K562 (cell line): ENCODE data around the gene SF3A2. TPM values are rescaled to one million over a fixed set of nuclear protein-coding genes. Genes with fewer than 3 reads are reported as not detected.

Experiments used
- CBFA2T3 ChIP-seq: fragments of 450-650 bp; IDR thresholded peaks from 2 replicates; pipeline ENCODE4 v1.6.1; 2017
- CCNT2 ChIP-seq: IDR thresholded peaks from 2 replicates; pipeline ENCODE4 v1.6.1; 2011; ENCODE audit warnings: borderline replicate concordance, low read depth, mild to moderate bottlenecking, moderate library complexity, mixed read lengths, low read length; ENCODE audit not compliant: insufficient read length; ENCODE audit errors: extremely low read depth
- CHD2 ChIP-seq: IDR thresholded peaks from 2 replicates; pipeline ENCODE4 v1.6.1; 2011; ENCODE audit warnings: low read depth, low read length
- ETV1 ChIP-seq: fragments of 450-650 bp; conservative IDR thresholded peaks from 2 replicates; pipeline ENCODE4 v1.6.1; 2016; ENCODE audit warnings: missing genetic modification characterization, control low read depth, low read depth, missing compliant biosample characterization
- FOXA3 ChIP-seq, 2 experiments: fragments of 450-650 bp in 1 of 2; sonication (generic) in 1 of 2; formaldehyde crosslinking; IDR thresholded peaks in 1 of 2; conservative IDR thresholded peaks in 1 of 2; 2 replicates each; pipeline versions ENCODE4 v1.4.0 to v1.8.0; 2020 to 2022; ENCODE audit warnings: mild to moderate bottlenecking in 2 of 2, missing genetic modification reagents in 1 of 2
- MBD2 ChIP-seq: sonication (generic); IDR thresholded peaks from 2 replicates; pipeline ENCODE4 v1.6.1; 2016; ENCODE audit warnings: low read depth, borderline replicate concordance
- POLR2B ChIP-seq: fragments of 450-650 bp; IDR thresholded peaks from 2 replicates; pipeline ENCODE4 v1.6.1; 2018; ENCODE audit warnings: low read depth; ENCODE audit not compliant: partially characterized antibody
- RB1 ChIP-seq: fragments of 450-650 bp; IDR thresholded peaks from 2 replicates; pipeline ENCODE4 v1.6.1; 2017; ENCODE audit warnings: low read depth, mild to moderate bottlenecking
- SMAD4 ChIP-seq: fragments of 250-450 bp; sonication (Bioruptor Pico); conservative IDR thresholded peaks from 2 replicates; pipeline ENCODE4 v1.8.0; 2021; ENCODE audit warnings: inconsistent platforms, mild to moderate bottlenecking, moderate library complexity
- SNRNP70 ChIP-seq: fragments of 200-400 bp; formaldehyde crosslinking; optimal IDR thresholded peaks from 2 replicates; pipeline ENCODE3; 2017; ENCODE audit warnings: low read depth, low read length
- SUPT5H ChIP-seq: fragments of 450-650 bp; IDR thresholded peaks from 2 replicates; pipeline ENCODE4 v1.6.1; 2016
- ZBTB7A ChIP-seq: IDR thresholded peaks from 2 replicates; pipeline ENCODE4 v1.6.1; 2011; ENCODE audit warnings: low read depth, mild to moderate bottlenecking, low read length, moderate library complexity, borderline replicate concordance; ENCODE audit not compliant: control insufficient read depth
- polyA plus RNA-seq, 8 experiments: library from polyadenylated mRNA; depleted of rRNA in 4 of 8; stranded (reverse) in 5 of 8; unstranded in 3 of 8; fragments of >200 nt; fragmentation: Nextera tagmentation in 2 of 8; fragmentation: Illumina TruSeq in 1 of 8; extraction: Ambion mirVana in 2 of 8; extraction: Trizol in 1 of 8; gene quantifications; 2 replicates each; pipeline versions ENCODE4 v1.2.1 to v1.2.3, GENCODE V29; 2011 to 2014; ENCODE audit warnings: inconsistent platforms in 1 of 8, missing spikeins in 1 of 8
- total RNA-seq, 7 experiments: library from RNA; depleted of rRNA in 6 of 7; stranded (reverse); fragments of >200 nt in 6 of 7; fragmentation: Illumina TruSeq in 2 of 7; extraction: Trizol in 2 of 7; gene quantifications; 2 replicates each; pipeline versions ENCODE4 v1.2.1 to v1.2.3, GENCODE V29; 2011 to 2021; ENCODE audit warnings: low replicate concordance in 1 of 7
- TF ChIP-seq, protein P1 (sequence below): IDR thresholded peaks from 2 replicates; pipeline ENCODE4 v1.6.1; 2011; ENCODE audit not compliant: insufficient read length; ENCODE audit errors: extremely low read depth
- TF ChIP-seq, protein P2 (sequence below), 2 experiments: IDR thresholded peaks in 1 of 2; conservative IDR thresholded peaks in 1 of 2; 2 replicates each; pipeline ENCODE4 v1.6.1; 2016; ENCODE audit warnings: low read depth in 2 of 2, mild to moderate bottlenecking in 1 of 2, missing compliant biosample characterization in 1 of 2, missing genetic modification characterization in 1 of 2, moderate library complexity in 1 of 2
- TF ChIP-seq, protein P3 (sequence below), 3 experiments: fragments of 200-800 bp in 1 of 3; sonication (Bioruptor generic) in 1 of 3; sonication (generic) in 1 of 3; formaldehyde crosslinking in 1 of 3; IDR thresholded peaks; 2 replicates each; pipeline versions ENCODE4 v1.6.1 to v1.8.0; 2016 to 2022; ENCODE audit warnings: mild to moderate bottlenecking in 2 of 3, missing compliant biosample characterization in 2 of 3, missing genetic modification characterization in 2 of 3, missing genetic modification reagents in 1 of 3
- TF ChIP-seq, protein P4 (sequence below): sonication (generic); formaldehyde crosslinking; IDR thresholded peaks from 2 replicates; pipeline ENCODE4 v1.5.0; 2020; ENCODE audit warnings: missing genetic modification reagents
- TF ChIP-seq, protein P5 (sequence below), 2 experiments: fragments of 250-450 bp in 1 of 2; fragments of 450-650 bp in 1 of 2; sonication (Bioruptor Pico) in 1 of 2; IDR thresholded peaks; 2 replicates each; pipeline versions ENCODE4 v1.6.1 to v1.8.0; 2016 to 2021; ENCODE audit warnings: mild to moderate bottlenecking in 2 of 2, moderate library complexity in 2 of 2, missing compliant biosample characterization in 1 of 2, missing genetic modification characterization in 1 of 2

SF3A2 gene
- total and polyA plus RNA-seq, 9 of the 15 experiments (the other 6 are each of a cell fraction or from before 2014, with no cell fraction given), result 0.17 to 194 (median 22.8) TPM

DNA sequence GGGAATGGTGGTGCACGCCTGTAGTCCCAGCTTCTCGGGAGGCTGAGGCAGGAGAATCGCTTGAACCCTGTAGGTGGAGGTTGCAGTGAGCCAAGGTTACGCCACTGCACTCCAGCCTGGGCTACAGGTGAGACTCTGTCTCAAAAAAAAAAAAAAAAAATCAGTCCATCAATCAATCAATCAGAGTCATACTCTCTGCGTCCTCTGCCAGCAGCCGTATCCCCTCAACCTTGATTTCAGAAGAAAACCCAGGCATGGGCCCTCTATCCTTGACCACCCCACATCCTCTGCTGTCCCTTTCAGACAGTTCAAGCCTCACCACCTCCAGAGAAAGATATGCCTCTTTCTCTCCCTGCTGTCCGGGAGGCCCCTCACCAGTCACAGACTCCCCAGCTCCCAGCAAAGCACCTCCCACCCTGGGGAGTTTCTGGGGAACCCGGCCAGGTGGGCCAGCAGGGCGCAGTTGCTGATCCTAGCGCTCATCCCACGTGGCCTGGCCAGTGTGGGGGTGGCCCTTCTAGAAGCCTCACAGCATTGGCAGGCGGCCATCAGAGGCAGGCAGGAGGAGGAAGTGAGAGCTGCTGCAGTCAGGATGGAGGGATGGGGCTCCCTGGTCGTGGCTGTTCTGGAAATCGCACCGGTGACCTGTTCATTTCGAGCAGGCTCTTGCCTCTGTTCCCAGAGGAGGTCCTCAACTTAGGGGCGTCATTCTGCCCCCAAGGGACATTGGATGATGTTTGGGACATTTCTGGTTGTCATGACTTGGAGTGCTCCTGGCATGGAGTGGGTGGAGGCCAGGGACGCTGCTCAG lies 29.8 kb downstream of the SF3A2 start (continued):
- TF ChIP-seq, protein P1, sequence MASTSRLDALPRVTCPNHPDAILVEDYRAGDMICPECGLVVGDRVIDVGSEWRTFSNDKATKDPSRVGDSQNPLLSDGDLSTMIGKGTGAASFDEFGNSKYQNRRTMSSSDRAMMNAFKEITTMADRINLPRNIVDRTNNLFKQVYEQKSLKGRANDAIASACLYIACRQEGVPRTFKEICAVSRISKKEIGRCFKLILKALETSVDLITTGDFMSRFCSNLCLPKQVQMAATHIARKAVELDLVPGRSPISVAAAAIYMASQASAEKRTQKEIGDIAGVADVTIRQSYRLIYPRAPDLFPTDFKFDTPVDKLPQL, result no peak
- TF ChIP-seq SMAD4 (CRISPR knock-in tag) (0 out of 2 replicates have a peak, but pooled peaks have one; percentile 47), CHD2 (peak; percentile 31; the same call in 1 of the 2 replicates), POLR2B (no peak), MBD2 (0 out of 2 replicates have a peak, but pooled peaks have one; percentile 14), RB1 (no peak), SUPT5H (no peak), ZBTB7A (peak; percentile 43; the same call in 1 of the 2 replicates), ETV1 (tag) (no peak), CCNT2 (peak; percentile 52), FOXA3 (CRISPR knock-in tag; conservative IDR thresholded peaks at IDR 0.05 in 1 of 2, IDR thresholded peaks at IDR 0.05 in 1 of 2) (peak in 1 of 2 experiments; percentile 15; a peak in 1 of 4 replicates), SNRNP70 (no peak), CBFA2T3 (0 out of 2 replicates have a peak, but pooled peaks have one; percentile 22)
- TF ChIP-seq, protein P2, sequence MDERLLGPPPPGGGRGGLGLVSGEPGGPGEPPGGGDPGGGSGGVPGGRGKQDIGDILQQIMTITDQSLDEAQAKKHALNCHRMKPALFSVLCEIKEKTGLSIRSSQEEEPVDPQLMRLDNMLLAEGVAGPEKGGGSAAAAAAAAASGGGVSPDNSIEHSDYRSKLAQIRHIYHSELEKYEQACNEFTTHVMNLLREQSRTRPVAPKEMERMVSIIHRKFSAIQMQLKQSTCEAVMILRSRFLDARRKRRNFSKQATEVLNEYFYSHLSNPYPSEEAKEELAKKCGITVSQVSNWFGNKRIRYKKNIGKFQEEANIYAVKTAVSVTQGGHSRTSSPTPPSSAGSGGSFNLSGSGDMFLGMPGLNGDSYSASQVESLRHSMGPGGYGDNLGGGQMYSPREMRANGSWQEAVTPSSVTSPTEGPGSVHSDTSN (CRISPR knock-in tag; IDR thresholded peaks at IDR 0.05; ENCODE audit: low read depth), result no peak
- TF ChIP-seq, protein P2 (tag; conservative IDR thresholded peaks at IDR 0.05; ENCODE audit: low read depth), result peak; percentile 74
- TF ChIP-seq, protein P3, sequence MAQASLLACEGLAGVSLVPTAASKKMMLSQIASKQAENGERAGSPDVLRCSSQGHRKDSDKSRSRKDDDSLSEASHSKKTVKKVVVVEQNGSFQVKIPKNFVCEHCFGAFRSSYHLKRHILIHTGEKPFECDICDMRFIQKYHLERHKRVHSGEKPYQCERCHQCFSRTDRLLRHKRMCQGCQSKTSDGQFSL (CRISPR knock-in tag; IDR thresholded peaks at IDR 0.05), result peak; percentile 80
- TF ChIP-seq, protein P3 (tag; IDR thresholded peaks at IDR 0.05), result no peak
- TF ChIP-seq, protein P4, sequence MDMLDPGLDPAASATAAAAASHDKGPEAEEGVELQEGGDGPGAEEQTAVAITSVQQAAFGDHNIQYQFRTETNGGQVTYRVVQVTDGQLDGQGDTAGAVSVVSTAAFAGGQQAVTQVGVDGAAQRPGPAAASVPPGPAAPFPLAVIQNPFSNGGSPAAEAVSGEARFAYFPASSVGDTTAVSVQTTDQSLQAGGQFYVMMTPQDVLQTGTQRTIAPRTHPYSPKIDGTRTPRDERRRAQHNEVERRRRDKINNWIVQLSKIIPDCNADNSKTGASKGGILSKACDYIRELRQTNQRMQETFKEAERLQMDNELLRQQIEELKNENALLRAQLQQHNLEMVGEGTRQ (CRISPR knock-in tag), result peak; percentile 86
- TF ChIP-seq, protein P5, sequence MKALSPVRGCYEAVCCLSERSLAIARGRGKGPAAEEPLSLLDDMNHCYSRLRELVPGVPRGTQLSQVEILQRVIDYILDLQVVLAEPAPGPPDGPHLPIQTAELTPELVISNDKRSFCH (CRISPR knock-in tag; IDR thresholded peaks at IDR 0.05), result no peak
- TF ChIP-seq, protein P5 (tag; IDR thresholded peaks at IDR 0.05), result peak; percentile 77; the same call in 1 of the 2 replicates
